Mucosa of descending colon (tissue), 3 donors: ENCODE results near the gene MFAP1. TPM values are rescaled to one million over a fixed set of nuclear protein-coding genes. Genes with fewer than 3 reads are reported as not detected.

Experiments used
- ATAC-seq: fragments of 200-7000 bp; cut with Tn5 transposase; one replicate; pipeline ENCODE4 v1.9.1; 2020; ENCODE audit warnings: mild to moderate bottlenecking, moderate library complexity
- DNase-seq, 3 donors: peaks; one replicate each; pipeline ENCODE4 v3.0.0-alpha.2; 2020
- H3K36me3 ChIP-seq: fragments of 200-600 bp; one replicate; pipeline ENCODE4 v1.8.0; 2021; ENCODE audit warnings: low read depth, mild to moderate bottlenecking
- H3K4me1 ChIP-seq: fragments of 200-600 bp; one replicate; pipeline ENCODE4 v1.8.0; 2021; ENCODE audit warnings: low read depth, mild to moderate bottlenecking
- H3K4me3 ChIP-seq: fragments of 200-600 bp; one replicate; pipeline ENCODE4 v1.8.0; 2021; ENCODE audit warnings: mild to moderate bottlenecking
- H3K9me3 ChIP-seq: fragments of 200-600 bp; one replicate; pipeline ENCODE4 v1.8.0; 2021; ENCODE audit warnings: mild to moderate bottlenecking
- CTCF ChIP-seq: fragments of 200-600 bp; IDR thresholded peaks from one replicate; pipeline ENCODE4 v1.8.0; 2022; ENCODE audit warnings: antibody characterized with exemption, mild to moderate bottlenecking
- intact Hi-C, 2 donors: fragments of 100-400 bp; cut with DNase I in 1 of 2; cut with micrococcal nuclease in 1 of 2; formaldehyde crosslinking; loops; one replicate each; pipeline versions ENCODE4 v1.11.0 to v1.11.1; 2022; cut with DNase I, micrococcal nuclease
- microRNA-seq: library from miRNA; unstranded; fragments of <30 nt; microRNA quantifications from one replicate; pipeline ENCODE4, GENCODE V29; 2019
- total RNA-seq, 3 donors: library from RNA; stranded (reverse); fragmentation: NEBNext Ultra II Directional in 2 of 3; extraction: Animal tissue kit (Norgen Biotek cat#: 25700) in 2 of 3; gene quantifications; one replicate each; pipeline versions ENCODE4 v1.2.1 to v1.2.4, GENCODE V29; 2021 to 2023
- donor health status: DM: no; HTN: no; CAD: no; lungs with moderate emphysema.
- donor health status: DM: no; HTN: no; CAD: no.
- donor health status: DM: no; HTN: yes; CAD: no.

The MFAP1 gene
- total RNA-seq, 3 donors from 2014 or later = 19.9 to 22.6 (median 20.9) TPM

GRCh38 chr15:43763819-43764446 is 60.6 kb downstream of the MFAP1 start:
- H3K9me3 ChIP-seq = no peaks in the 10 kb centered on the region
- no peak overlapping the region for H3K4me3 ChIP-seq
- TF ChIP-seq CTCF = no peak
- H3K36me3 ChIP-seq = peaks cover 22% of the 10 kb centered on the region
- ATAC-seq (no peak), DNase-seq (no peak)
- intact Hi-C loops = no loop called here
- H3K4me1 ChIP-seq = no peaks in the 10 kb centered on the region

GRCh38 chr15:43762824-43763223 is 61.7 kb downstream of the MFAP1 start:
- no peaks in the 10 kb centered on the region for H3K9me3 ChIP-seq
- TF ChIP-seq CTCF = no peak
- intact Hi-C loops = no loop called here
- no peak overlapping the region for H3K4me3 ChIP-seq
- DNase-seq (no peak), ATAC-seq (no peak)
- peaks cover 14% of the 10 kb centered on the region for H3K36me3 ChIP-seq
- no peaks in the 10 kb centered on the region for H3K4me1 ChIP-seq

Small RNA genes within 50 kb of the gene (microRNA-seq; reads per million reads assigned to microRNA genes)
- gene MIR1282 = not detected

Other genes starting within 250 kb of the MFAP1 start
- gene PPIP5K1, start 234.5 kb downstream of the MFAP1 start, total RNA-seq = 100 to 1,000 TPM in 1 of 3 donors, 10 to 100 TPM in 2; 65.2 to 126 (median 87.7) TPM
- 100 to 1,000 TPM; 105 to 242 (median 213) TPM for gene CKMT1B, start 230.7 kb downstream of the MFAP1 start, total RNA-seq
- gene STRC, start 205.9 kb downstream of the MFAP1 start, total RNA-seq = 1 to 10 TPM; 1.1 to 1.4 (median 1.4) TPM
- 10 to 100 TPM in 1 of 3 donors, 1 to 10 TPM in 2; 7.0 to 10.8 (median 8.0) TPM for gene CATSPER2, start 175.8 kb downstream of the MFAP1 start, total RNA-seq
- 100 to 1,000 TPM in 2 of 3 donors, 10 to 100 TPM in 1; 87.0 to 225 (median 215) TPM for gene CKMT1A, start 130.8 kb downstream of the MFAP1 start, total RNA-seq
- 100 to 1,000 TPM; 214 to 566 (median 262) TPM for gene PDIA3, start 78.3 kb downstream of the MFAP1 start, total RNA-seq
- 10 to 100 TPM; 18.4 to 37.4 (median 22.8) TPM for gene ELL3, start 47.7 kb downstream of the MFAP1 start, total RNA-seq
- gene SERF2, start 32.4 kb downstream of the MFAP1 start, total RNA-seq = 100 to 1,000 TPM; 712 to 944 (median 931) TPM
- gene SERINC4, start 24.5 kb downstream of the MFAP1 start, total RNA-seq = under 1 TPM; 0.16 to 0.52 (median 0.29) TPM
- gene HYPK, start 24.1 kb downstream of the MFAP1 start, total RNA-seq = 10 to 100 TPM; 10.4 to 15.5 (median 13.8) TPM
- 1 to 10 TPM; 4.1 to 9.1 (median 8.0) TPM for gene WDR76, start 2.3 kb upstream of the MFAP1 start, total RNA-seq